H1 (cell line): Measurements from ENCODE around the gene ELAVL1. TPM values are rescaled to one million over a fixed set of nuclear protein-coding genes. Genes with fewer than 3 reads are reported as not detected.

Experiments
- EGR1 ChIP-seq: IDR thresholded peaks from 2 replicates; pipeline ENCODE4 v1.6.1; 2011; ENCODE audit warnings: low read depth, low read length, borderline replicate concordance
- RNF2 ChIP-seq: fragments of 200-900, 300-1000 bp; sonication (generic); IDR thresholded peaks from 2 replicates; pipeline ENCODE4 v1.7.1; 2016; ENCODE audit warnings: borderline replicate concordance, low read depth, mild to moderate bottlenecking, antibody characterized with exemption, low read length; ENCODE audit not compliant: poor library complexity, severe bottlenecking; ENCODE audit errors: missing control alignments
- polyA plus RNA-seq, 7 experiments: library from polyadenylated mRNA; depleted of rRNA in 3 of 7; stranded (reverse) in 5 of 7; unstranded in 2 of 7; fragments of >200 nt in 5 of 7; fragments of 200-250 nt in 2 of 7; gene quantifications; 1 replicate in 5 of 7; 2 replicates in 1 of 7; 4 replicates in 1 of 7; pipeline versions ENCODE4 v1.2.1 to v1.2.3, GENCODE V29; 2011 to 2013; ENCODE audit warnings: missing spikeins in 2 of 7, mixed read lengths in 2 of 7
- total RNA-seq: library from RNA; stranded (reverse); fragmentation: NEBNext Ultra II Directional; extraction: Animal tissue kit (Norgen Biotek cat#: 25700); gene quantifications from 2 replicates; pipeline ENCODE4 v1.2.1, GENCODE V29; 2021

Gene ELAVL1
- total and polyA plus RNA-seq, 2 of the 8 experiments (the other 6 are each of a cell fraction or from before 2014, with no cell fraction given), result 56.7 to 163 TPM

DNA sequence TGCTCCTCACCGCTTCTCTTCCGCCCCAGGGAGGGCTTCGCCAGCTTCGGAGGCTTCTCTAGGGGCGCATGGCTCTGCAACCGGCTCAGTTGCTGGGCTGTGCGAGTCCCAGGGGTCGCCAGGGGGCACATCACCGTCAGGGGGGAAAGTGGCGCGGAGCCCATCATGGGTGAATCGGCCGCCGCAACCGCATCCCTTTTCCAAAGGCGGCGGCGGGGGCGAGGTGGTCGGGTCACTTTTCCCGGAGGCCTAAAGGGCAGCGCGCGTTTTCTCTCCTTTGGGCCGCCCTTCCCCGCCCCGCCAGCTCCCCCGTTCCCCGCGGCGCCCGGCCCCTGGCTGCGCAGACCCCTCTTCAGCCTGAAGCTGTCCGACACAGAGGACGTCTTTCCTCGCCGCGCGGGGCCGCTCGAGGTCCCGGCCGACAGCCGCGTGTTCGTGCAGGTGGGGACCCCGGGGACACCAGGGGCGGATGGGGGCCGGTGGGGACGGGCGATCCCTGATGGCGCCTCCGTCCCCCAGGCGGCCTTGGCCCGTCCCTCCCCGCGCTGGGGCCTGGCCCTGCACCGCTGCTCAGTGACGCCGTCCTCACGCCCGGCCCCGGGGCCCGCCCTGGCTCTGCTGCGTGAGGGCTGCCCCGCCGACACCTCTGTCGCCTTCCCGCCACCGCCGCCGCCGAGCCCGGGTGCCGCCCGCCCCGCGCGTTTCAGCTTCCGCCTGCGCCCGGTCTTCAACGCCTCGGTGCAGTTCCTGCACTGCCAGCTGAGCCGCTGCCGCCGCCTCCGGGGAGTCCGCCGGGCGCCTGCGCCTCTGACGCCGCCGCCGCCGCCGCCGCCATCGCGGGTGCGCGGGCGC, 89.1 kb downstream of the ELAVL1 start (continued):
- TF ChIP-seq RNF2 (no peak), EGR1 (no peak)
- TF ChIP-seq, all 59 proteins: peak for 10
